GM23248 (cell line): ENCODE measurements around the gene MAP1B.

Experiments used
- EZH2 ChIP-seq: fragments of 200-600 bp; sonication (generic); IDR thresholded peaks from 2 replicates; pipeline ENCODE4 v1.6.1; 2018; ENCODE audit warnings: antibody characterized with exemption, mild to moderate bottlenecking; ENCODE audit not compliant: insufficient read depth, poor library complexity, severe bottlenecking
- EZH2phosphoT487 ChIP-seq: fragments of 200-600 bp; sonication (generic); IDR thresholded peaks from 2 replicates; pipeline ENCODE4 v1.6.1; 2018; ENCODE audit warnings: antibody characterized with exemption, moderate library complexity, mild to moderate bottlenecking, low read depth; ENCODE audit not compliant: insufficient read depth

DNA sequence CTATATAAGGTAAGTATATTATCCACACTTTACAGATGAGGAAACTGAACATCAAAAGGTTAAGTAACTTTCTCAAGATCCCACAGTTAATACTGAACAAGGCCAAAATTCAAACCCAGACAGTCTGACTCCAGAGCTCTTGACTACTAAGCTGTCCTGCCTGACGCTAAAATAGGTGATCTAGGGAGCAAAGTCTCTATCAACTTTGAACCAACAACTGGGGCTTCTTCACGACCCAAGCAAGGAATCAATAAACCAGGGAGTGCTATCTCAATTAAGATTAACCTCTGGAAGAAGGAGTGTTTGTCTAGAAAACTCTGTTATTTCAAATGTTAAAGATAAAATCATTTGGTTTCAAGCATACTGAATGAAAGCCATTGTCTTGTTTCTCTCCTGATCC is 148.4 kb downstream of the MAP1B start:
- no peak for TF ChIP-seq EZH2
- no peak for TF ChIP-seq EZH2phosphoT487
